GM21390 (cell line): Measurements from ENCODE around the gene C19orf73.

Experiments
- ATAC-seq: cut with Tn5 transposase; IDR thresholded peaks from one replicate; pipeline ENCODE4 v1.9.1; 2021; ENCODE audit not compliant: unreplicated experiment

C19orf73 gene

GRCh38 chr19:49118565-49119410 lies at the start of gene C19orf73:
TSS of gene C19orf73 (minus strand) at chr19:49119143. CDS start at chr19:49119022, 121 bp downstream.
- ATAC-seq, result peak; percentile 59

- ATAC-seq, result no peak
Measured at GRCh38 chr19:49168421-49168820, 49.5 kb upstream of the C19orf73 start.

- ATAC-seq, result no peak
Measured at GRCh38 chr19:49167857-49168409, 49.0 kb upstream of the C19orf73 start.

- ATAC-seq, result no peak
Measured at GRCh38 chr19:49165865-49166301, 46.9 kb upstream of the C19orf73 start.

- no peak for ATAC-seq
Measured at GRCh38 chr19:49165111-49165750, 46.3 kb upstream of the C19orf73 start.

- no peak for ATAC-seq
Measured at GRCh38 chr19:49161987-49162386, 43.0 kb upstream of the C19orf73 start.

- ATAC-seq, result no peak
Measured at GRCh38 chr19:49160450-49161189, 41.7 kb upstream of the C19orf73 start.

GRCh38 chr19:49157445-49158224 lies 38.7 kb upstream of the C19orf73 start, which contains the start of gene TRPM4:
TSS of gene TRPM4 (plus strand) at chr19:49157792. CDS start at chr19:49157867, 75 bp downstream.
- ATAC-seq, result no peak

- no peak for ATAC-seq
Measured at GRCh38 chr19:49155820-49156346, 36.9 kb upstream of the C19orf73 start.

GRCh38 chr19:49155005-49155819 lies 36.3 kb upstream of the C19orf73 start, which contains the start of gene HRC:
TSS of gene HRC (minus strand) at chr19:49155396. CDS start at chr19:49155237, 159 bp downstream.
- ATAC-seq, result no peak

- ATAC-seq, result no peak
Measured at GRCh38 chr19:49154279-49154678, 35.3 kb upstream of the C19orf73 start.

- no peak for ATAC-seq
Measured at GRCh38 chr19:49153167-49153809, 34.3 kb upstream of the C19orf73 start.

- ATAC-seq, result no peak
Measured at GRCh38 chr19:49152119-49152550, 33.2 kb upstream of the C19orf73 start.

GRCh38 chr19:49151267-49152118 lies 32.5 kb upstream of the C19orf73 start:
- ATAC-seq, result no peak

GRCh38 chr19:49150944-49151243 lies 32.0 kb upstream of the C19orf73 start:
- ATAC-seq, result no peak

GRCh38 chr19:49150106-49150943 lies 31.4 kb upstream of the C19orf73 start:
- ATAC-seq, result no peak

- ATAC-seq, result no peak
Measured at GRCh38 chr19:49149652-49150105, 30.7 kb upstream of the C19orf73 start.
